ENCODE results near the gene LTO1. TPM values are rescaled to one million over a fixed set of nuclear protein-coding genes. Genes with fewer than 3 reads are reported as not detected.
"Not testable (repeated sequence)": the region's sequence is repeated elsewhere in the genome, so short reads cannot be mapped to it uniquely, and the experiment has no call there.

Gene LTO1
- total and polyA plus RNA-seq, 2 experiments from 2014 or later = 20.1 to 23.3 TPM

- TF ChIP-seq, protein P1, sequence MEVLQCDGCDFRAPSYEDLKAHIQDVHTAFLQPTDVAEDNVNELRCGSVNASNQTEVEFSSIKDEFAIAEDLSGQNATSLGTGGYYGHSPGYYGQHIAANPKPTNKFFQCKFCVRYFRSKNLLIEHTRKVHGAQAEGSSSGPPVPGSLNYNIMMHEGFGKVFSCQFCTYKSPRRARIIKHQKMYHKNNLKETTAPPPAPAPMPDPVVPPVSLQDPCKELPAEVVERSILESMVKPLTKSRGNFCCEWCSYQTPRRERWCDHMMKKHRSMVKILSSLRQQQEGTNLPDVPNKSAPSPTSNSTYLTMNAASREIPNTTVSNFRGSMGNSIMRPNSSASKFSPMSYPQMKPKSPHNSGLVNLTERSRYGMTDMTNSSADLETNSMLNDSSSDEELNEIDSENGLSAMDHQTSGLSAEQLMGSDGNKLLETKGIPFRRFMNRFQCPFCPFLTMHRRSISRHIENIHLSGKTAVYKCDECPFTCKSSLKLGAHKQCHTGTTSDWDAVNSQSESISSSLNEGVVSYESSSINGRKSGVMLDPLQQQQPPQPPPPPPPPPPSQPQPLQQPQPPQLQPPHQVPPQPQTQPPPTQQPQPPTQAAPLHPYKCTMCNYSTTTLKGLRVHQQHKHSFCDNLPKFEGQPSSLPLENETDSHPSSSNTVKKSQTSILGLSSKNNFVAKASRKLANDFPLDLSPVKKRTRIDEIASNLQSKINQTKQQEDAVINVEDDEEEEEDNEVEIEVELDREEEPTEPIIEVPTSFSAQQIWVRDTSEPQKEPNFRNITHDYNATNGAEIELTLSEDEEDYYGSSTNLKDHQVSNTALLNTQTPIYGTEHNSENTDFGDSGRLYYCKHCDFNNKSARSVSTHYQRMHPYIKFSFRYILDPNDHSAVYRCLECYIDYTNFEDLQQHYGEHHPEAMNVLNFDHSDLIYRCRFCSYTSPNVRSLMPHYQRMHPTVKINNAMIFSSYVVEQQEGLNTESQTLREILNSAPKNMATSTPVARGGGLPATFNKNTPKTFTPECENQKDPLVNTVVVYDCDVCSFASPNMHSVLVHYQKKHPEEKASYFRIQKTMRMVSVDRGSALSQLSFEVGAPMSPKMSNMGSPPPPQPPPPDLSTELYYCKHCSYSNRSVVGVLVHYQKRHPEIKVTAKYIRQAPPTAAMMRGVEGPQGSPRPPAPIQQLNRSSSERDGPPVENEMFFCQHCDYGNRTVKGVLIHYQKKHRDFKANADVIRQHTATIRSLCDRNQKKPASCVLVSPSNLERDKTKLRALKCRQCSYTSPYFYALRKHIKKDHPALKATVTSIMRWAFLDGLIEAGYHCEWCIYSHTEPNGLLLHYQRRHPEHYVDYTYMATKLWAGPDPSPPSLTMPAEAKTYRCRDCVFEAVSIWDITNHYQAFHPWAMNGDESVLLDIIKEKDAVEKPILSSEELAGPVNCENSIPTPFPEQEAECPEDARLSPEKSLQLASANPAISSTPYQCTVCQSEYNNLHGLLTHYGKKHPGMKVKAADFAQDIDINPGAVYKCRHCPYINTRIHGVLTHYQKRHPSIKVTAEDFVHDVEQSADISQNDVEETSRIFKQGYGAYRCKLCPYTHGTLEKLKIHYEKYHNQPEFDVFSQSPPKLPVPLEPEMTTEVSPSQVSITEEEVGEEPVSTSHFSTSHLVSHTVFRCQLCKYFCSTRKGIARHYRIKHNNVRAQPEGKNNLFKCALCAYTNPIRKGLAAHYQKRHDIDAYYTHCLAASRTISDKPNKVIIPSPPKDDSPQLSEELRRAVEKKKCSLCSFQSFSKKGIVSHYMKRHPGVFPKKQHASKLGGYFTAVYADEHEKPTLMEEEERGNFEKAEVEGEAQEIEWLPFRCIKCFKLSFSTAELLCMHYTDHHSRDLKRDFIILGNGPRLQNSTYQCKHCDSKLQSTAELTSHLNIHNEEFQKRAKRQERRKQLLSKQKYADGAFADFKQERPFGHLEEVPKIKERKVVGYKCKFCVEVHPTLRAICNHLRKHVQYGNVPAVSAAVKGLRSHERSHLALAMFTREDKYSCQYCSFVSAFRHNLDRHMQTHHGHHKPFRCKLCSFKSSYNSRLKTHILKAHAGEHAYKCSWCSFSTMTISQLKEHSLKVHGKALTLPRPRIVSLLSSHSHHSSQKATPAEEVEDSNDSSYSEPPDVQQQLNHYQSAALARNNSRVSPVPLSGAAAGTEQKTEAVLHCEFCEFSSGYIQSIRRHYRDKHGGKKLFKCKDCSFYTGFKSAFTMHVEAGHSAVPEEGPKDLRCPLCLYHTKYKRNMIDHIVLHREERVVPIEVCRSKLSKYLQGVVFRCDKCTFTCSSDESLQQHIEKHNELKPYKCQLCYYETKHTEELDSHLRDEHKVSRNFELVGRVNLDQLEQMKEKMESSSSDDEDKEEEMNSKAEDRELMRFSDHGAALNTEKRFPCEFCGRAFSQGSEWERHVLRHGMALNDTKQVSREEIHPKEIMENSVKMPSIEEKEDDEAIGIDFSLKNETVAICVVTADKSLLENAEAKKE (CRISPR knock-in tag; IDR thresholded peaks at IDR 0.05) = no peak
- no peak for TF ChIP-seq ZNF114 (CRISPR knock-in tag; IDR thresholded peaks at IDR 0.05)
- no peak for TF ChIP-seq EZH2 (IDR thresholded peaks at IDR 0.05; ENCODE audit: low read depth, unreplicated experiment)
- no peak for TF ChIP-seq ZNF331 (CRISPR knock-in tag; IDR thresholded peaks at IDR 0.05; ENCODE audit: low read depth)
- TF ChIP-seq, protein P2, sequence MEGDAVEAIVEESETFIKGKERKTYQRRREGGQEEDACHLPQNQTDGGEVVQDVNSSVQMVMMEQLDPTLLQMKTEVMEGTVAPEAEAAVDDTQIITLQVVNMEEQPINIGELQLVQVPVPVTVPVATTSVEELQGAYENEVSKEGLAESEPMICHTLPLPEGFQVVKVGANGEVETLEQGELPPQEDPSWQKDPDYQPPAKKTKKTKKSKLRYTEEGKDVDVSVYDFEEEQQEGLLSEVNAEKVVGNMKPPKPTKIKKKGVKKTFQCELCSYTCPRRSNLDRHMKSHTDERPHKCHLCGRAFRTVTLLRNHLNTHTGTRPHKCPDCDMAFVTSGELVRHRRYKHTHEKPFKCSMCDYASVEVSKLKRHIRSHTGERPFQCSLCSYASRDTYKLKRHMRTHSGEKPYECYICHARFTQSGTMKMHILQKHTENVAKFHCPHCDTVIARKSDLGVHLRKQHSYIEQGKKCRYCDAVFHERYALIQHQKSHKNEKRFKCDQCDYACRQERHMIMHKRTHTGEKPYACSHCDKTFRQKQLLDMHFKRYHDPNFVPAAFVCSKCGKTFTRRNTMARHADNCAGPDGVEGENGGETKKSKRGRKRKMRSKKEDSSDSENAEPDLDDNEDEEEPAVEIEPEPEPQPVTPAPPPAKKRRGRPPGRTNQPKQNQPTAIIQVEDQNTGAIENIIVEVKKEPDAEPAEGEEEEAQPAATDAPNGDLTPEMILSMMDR (conservative IDR thresholded peaks at IDR 0.05; ENCODE audit: low read depth in 2 of 2) = no peak
- no peak for TF ChIP-seq NANOG (IDR thresholded peaks at IDR 0.05; ENCODE audit: borderline replicate concordance)
These were observed 50.9 kb downstream of the LTO1 start (continued) for GRCh38 chr11:69624293-69624692.

GRCh38 chr11:69622097-69622681 is 53.0 kb downstream of the LTO1 start:
- H3K27ac Mint-ChIP-seq; H3K36me3 Mint-ChIP-seq (ENCODE audit: low read depth); H3K4me3 Mint-ChIP-seq; H3K9me2 ChIP-seq (ENCODE audit: insufficient read depth); H3K4me1 ChIP-seq (ENCODE audit: insufficient read depth); H3F3A ChIP-seq (replicated peaks; ENCODE audit: low read depth); H3K4me3 ChIP-seq; H2AFZ ChIP-seq; ATAC-seq; H3K4me2 ChIP-seq; H3K79me2 ChIP-seq (replicated peaks; ENCODE audit: insufficient read depth); H4K20me1 ChIP-seq (replicated peaks; ENCODE audit: insufficient read depth); DNase-seq (ENCODE audit: low spot score); H3K36me3 ChIP-seq (ENCODE audit: insufficient read depth); H3K9me3 Mint-ChIP-seq; H3K27me3 Mint-ChIP-seq (ENCODE audit: insufficient read depth, low read depth, poor library complexity); H3K27ac ChIP-seq (ENCODE audit: low read depth); H3K4me1 Mint-ChIP-seq; H3K27me3 ChIP-seq (ENCODE audit: insufficient read depth): not testable (repeated sequence)

All from GM23338 (cell line).